ENCODE results near the gene SDR42E2. TPM values are rescaled to one million over a fixed set of nuclear protein-coding genes. Genes with fewer than 3 reads are reported as not detected.
"Not testable (repeated sequence)": the region's sequence is repeated elsewhere in the genome, so short reads cannot be mapped to it uniquely, and the experiment has no call there.

SDR42E2 gene
- total RNA-seq, 4 donors from 2014 or later: not detected

GRCh38 chr16:22152316-22152715 lies 10.0 kb upstream of the SDR42E2 start:
- DNase-seq (ENCODE audit: low spot score) (no peak), ATAC-seq (ENCODE audit: low FRiP score) (no peak)
- no peak for TF ChIP-seq CTCF (IDR thresholded peaks at IDR 0.05)

GRCh38 chr16:22153078-22153477 lies 9.2 kb upstream of the SDR42E2 start:
- not testable (repeated sequence) for ATAC-seq (ENCODE audit: low FRiP score); DNase-seq (ENCODE audit: low spot score)

GRCh38 chr16:22161401-22161800 lies 905 bp upstream of the SDR42E2 start:
- DNase-seq (ENCODE audit: low spot score) (no peak), ATAC-seq (ENCODE audit: low FRiP score) (no peak)
- TF ChIP-seq CTCF (IDR thresholded peaks at IDR 0.05): no peak

GRCh38 chr16:22162656-22163009 lies 327 bp downstream of the SDR42E2 start:
- DNase-seq (ENCODE audit: low spot score) (no peak), ATAC-seq (ENCODE audit: low FRiP score) (no peak)

GRCh38 chr16:22163806-22164205 lies 1.5 kb downstream of the SDR42E2 start:
- no peak for TF ChIP-seq CTCF (IDR thresholded peaks at IDR 0.05)
- no peak for ATAC-seq (ENCODE audit: low FRiP score)
- DNase-seq (ENCODE audit: low spot score): no peak

More at GRCh38 chr16:22162656-22163009, 327 bp downstream of the SDR42E2 start:
- TF ChIP-seq CTCF (IDR thresholded peaks at IDR 0.05): no peak

GRCh38 chr16:22164482-22164881 lies 2.2 kb downstream of the SDR42E2 start:
- DNase-seq (ENCODE audit: low spot score) (no peak), ATAC-seq (ENCODE audit: low FRiP score) (no peak)
- no peak for TF ChIP-seq CTCF (IDR thresholded peaks at IDR 0.05)

- no peak for DNase-seq (ENCODE audit: low spot score)
- no peak for TF ChIP-seq CTCF (IDR thresholded peaks at IDR 0.05)
These were observed 3.4 kb downstream of the SDR42E2 start for GRCh38 chr16:22165508-22166285.

More at GRCh38 chr16:22165508-22166285, 3.4 kb downstream of the SDR42E2 start:
- ATAC-seq (ENCODE audit: low FRiP score): no peak
